ENCODE results near the gene HABP2.

- no peak for TF ChIP-seq POLR2A (IDR thresholded peaks at IDR 0.05)
- peak in 1 of 6 experiments; percentile 32 for TF ChIP-seq CTCF (IDR thresholded peaks at IDR 0.05)
Observed at GRCh38 chr10:113616244-113617074, 63.6 kb downstream of the HABP2 start.
